Keratinocyte (primary cell): ENCODE measurements around the gene SCP2. TPM values are rescaled to one million over a fixed set of nuclear protein-coding genes. Genes with fewer than 3 reads are reported as not detected.

ENCODE experiments used
- DNase-seq: peaks from one replicate; pipeline ENCODE4 v3.0.0-alpha.2; 2011; ENCODE audit warnings: low read depth, missing footprints, low spot score
- FAIRE-seq: peaks from 2 replicates; lab custom pipeline; 2011; peaks lifted over from hg19 to GRCh38; lab: Jason Lieb, UNC
- H2AFZ ChIP-seq: 2 replicates; pipeline ENCODE4 v1.6.0; 2012; ENCODE audit warnings: low read length, control low read depth, inconsistent platforms; ENCODE audit not compliant: control insufficient read depth
- H3K27ac ChIP-seq: 2 replicates; pipeline ENCODE4 v1.5.1; 2011; ENCODE audit warnings: low read length; ENCODE audit not compliant: control insufficient read depth, insufficient read depth
- H3K27me3 ChIP-seq: 3 replicates; pipeline ENCODE4 v1.6.0; 2011; ENCODE audit warnings: low read length; ENCODE audit not compliant: control insufficient read depth, insufficient read depth; ENCODE audit errors: extremely low read depth
- H3K36me3 ChIP-seq, 2 experiments: 2 replicates in 1 of 2; 3 replicates in 1 of 2; pipeline ENCODE4 v1.5.1; 2011; ENCODE audit warnings: low read length in 2 of 2, mild to moderate bottlenecking in 1 of 2; ENCODE audit not compliant: control insufficient read depth in 2 of 2, insufficient read depth in 2 of 2; ENCODE audit errors: extremely low read depth in 1 of 2
- H3K4me1 ChIP-seq: 3 replicates; pipeline ENCODE4 v1.5.1; 2011; ENCODE audit warnings: low read length; ENCODE audit not compliant: control insufficient read depth, insufficient read depth; ENCODE audit errors: extremely low read depth
- H3K4me2 ChIP-seq: 3 replicates; pipeline ENCODE4 v1.6.0; 2011; ENCODE audit warnings: low read depth, low read length; ENCODE audit not compliant: control insufficient read depth, insufficient read depth; ENCODE audit errors: extremely low read depth
- H3K4me3 ChIP-seq, 3 experiments: fragments of 200-600 bp in 1 of 3; sonication (generic) in 1 of 3; 2 replicates in 2 of 3; 3 replicates in 1 of 3; pipeline ENCODE4 v1.5.1; 2011 to 2016; ENCODE audit warnings: low read length in 3 of 3, mild to moderate bottlenecking in 3 of 3, control low read depth in 2 of 3, inconsistent platforms in 1 of 3, low read depth in 1 of 3, mixed read lengths in 1 of 3, mixed run types in 1 of 3, moderate library complexity in 1 of 3; ENCODE audit not compliant: control insufficient read depth in 2 of 3, insufficient read depth in 2 of 3; ENCODE audit errors: extremely low read depth in 1 of 3
- H3K79me2 ChIP-seq: 2 replicates; pipeline ENCODE4 v1.6.0; 2012; ENCODE audit warnings: low read length; ENCODE audit not compliant: control insufficient read depth, insufficient read depth
- H3K9ac ChIP-seq: 3 replicates; pipeline ENCODE4 v1.6.0; 2011; ENCODE audit warnings: low read length; ENCODE audit not compliant: control insufficient read depth, insufficient read depth; ENCODE audit errors: extremely low read depth
- H3K9me1 ChIP-seq: 3 replicates; pipeline ENCODE4 v1.6.0; 2011; ENCODE audit warnings: low read length; ENCODE audit not compliant: control insufficient read depth, insufficient read depth; ENCODE audit errors: extremely low read depth
- H3K9me3 ChIP-seq: 2 replicates; pipeline ENCODE4 v1.5.1; 2012; ENCODE audit warnings: low read depth, low read length; ENCODE audit not compliant: control insufficient read depth
- H4K20me1 ChIP-seq: 3 replicates; pipeline ENCODE4 v1.6.0; 2011; ENCODE audit warnings: low read length; ENCODE audit not compliant: control insufficient read depth, insufficient read depth; ENCODE audit errors: extremely low read depth
- CTCF ChIP-seq, 3 experiments: IDR thresholded peaks in 1 of 3; conservative IDR thresholded peaks in 1 of 3; optimal IDR thresholded peaks in 1 of 3; 2 replicates in 2 of 3; 3 replicates in 1 of 3; pipeline versions ENCODE3 to v1.5.1; 2011; ENCODE audit warnings: low read length in 3 of 3, mild to moderate bottlenecking in 3 of 3, moderate library complexity in 2 of 3, control low read depth in 1 of 3, inconsistent platforms in 1 of 3; ENCODE audit not compliant: insufficient read depth in 2 of 3; ENCODE audit errors: extremely low read depth in 1 of 3
- EZH2 ChIP-seq: IDR thresholded peaks from one replicate; pipeline ENCODE4 v1.6.1; 2012; ENCODE audit warnings: inconsistent platforms, mild to moderate bottlenecking, low read length, moderate library complexity
- dilution Hi-C: fragments of 300-500 bp; cut with MboI; formaldehyde crosslinking; loops from one replicate; pipeline ENCODE4 v1.7.0; 2020; ENCODE audit warnings: low sequenced_read_pairs; ENCODE audit not compliant: extremely low pct_ligation_motif_present
- polyA plus RNA-seq, 5 experiments: library from polyadenylated mRNA; depleted of rRNA in 3 of 5; stranded (reverse) in 3 of 5; stranded (forward) in 1 of 5; unstranded in 1 of 5; fragments of >200 nt; gene quantifications; 1 replicate in 1 of 5; 2 replicates in 3 of 5; 3 replicates in 1 of 5; pipeline versions ENCODE4 v1.2.1 to v1.2.3, GENCODE V29; 2011 to 2012; ENCODE audit warnings: missing spikeins in 2 of 5, low read depth in 1 of 5, low replicate concordance in 1 of 5

The SCP2 gene
- polyA plus RNA-seq, 1 donor (not counting 4 experiments of a cell fraction or from before 2014, with no cell fraction given), result 116 TPM

- FAIRE-seq (no peak), DNase-seq (no peak)
- dilution Hi-C loops, result no loop called here
- TF ChIP-seq CTCF (optimal IDR thresholded peaks at IDR 0.05 in 1 of 3, IDR thresholded peaks at IDR 0.05 in 1 of 3, conservative IDR thresholded peaks at IDR 0.05 in 1 of 3; ENCODE audit: extremely low read depth in 1 of 3, insufficient read depth in 2 of 3, low read length in 3 of 3), result no peak
- no peak for TF ChIP-seq EZH2
- Histone ChIP-seq H3K27ac (no peak overlapping the region), H3K4me3 (no peak overlapping the region), H4K20me1 (no peaks in the 10 kb centered on the region), H3K9ac (no peak overlapping the region), H3K4me2 (no peak overlapping the region), H3K36me3 (peaks cover 0 to 4% of the 10 kb centered on the region in 2 experiments), H3K9me3 (no peaks in the 10 kb centered on the region), H3K27me3 (no peaks in the 10 kb centered on the region), H3K4me1 (peaks cover 16% of the 10 kb centered on the region), H3K79me2 (no peaks in the 10 kb centered on the region), H3K9me1 (no peaks in the 10 kb centered on the region), H2AFZ (no peak overlapping the region)
These were observed 122.0 kb downstream of the SCP2 start for GRCh38 chr1:53048960-53049573.

DNA sequence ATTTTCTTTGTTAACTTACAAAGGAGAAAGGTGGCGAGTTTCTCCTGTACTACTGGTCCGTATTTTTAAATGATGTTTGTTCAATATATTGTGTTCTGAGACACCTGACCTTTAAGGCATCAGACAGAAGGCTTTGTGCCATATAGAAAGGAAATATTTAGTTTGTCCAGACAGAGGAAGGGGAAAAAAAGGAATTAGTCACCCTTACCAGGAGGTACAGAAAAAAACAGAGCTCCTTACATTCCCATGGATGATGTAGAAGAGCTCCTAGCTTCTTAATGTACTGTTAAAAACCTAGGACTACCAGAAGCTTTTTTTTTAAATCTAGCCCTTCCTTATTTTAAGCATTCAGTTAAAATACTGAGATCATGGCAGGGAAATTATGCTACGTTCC lies 122.5 kb downstream of the SCP2 start:
- Histone ChIP-seq H3K36me3 (peaks cover 0 to 4% of the 10 kb centered on the region in 2 experiments), H3K9me1 (no peaks in the 10 kb centered on the region), H3K4me3 (no peak overlapping the region), H3K9me3 (no peaks in the 10 kb centered on the region), H4K20me1 (no peaks in the 10 kb centered on the region), H3K4me1 (peaks cover 16% of the 10 kb centered on the region), H3K9ac (no peak overlapping the region), H3K27ac (no peak overlapping the region), H3K27me3 (no peaks in the 10 kb centered on the region), H3K4me2 (no peak overlapping the region), H3K79me2 (no peaks in the 10 kb centered on the region), H2AFZ (no peak overlapping the region)
- dilution Hi-C loops, result no loop called here
- no peak for DNase-seq
- FAIRE-seq, result no peak
- TF ChIP-seq CTCF (optimal IDR thresholded peaks at IDR 0.05 in 1 of 3, IDR thresholded peaks at IDR 0.05 in 1 of 3, conservative IDR thresholded peaks at IDR 0.05 in 1 of 3; ENCODE audit: extremely low read depth in 1 of 3, insufficient read depth in 2 of 3, low read length in 3 of 3) (no peak), EZH2 (no peak)
